SK-N-SH treated with all-trans-retinoic acid at 6 μM for 48 hours (cell line): ENCODE results near the gene COL4A2.

ENCODE experiments used
- ARNTL ChIP-seq: fragments of 450-650 bp; formaldehyde crosslinking; IDR thresholded peaks from 2 replicates; pipeline ENCODE4 v1.5.0; 2020; ENCODE audit warnings: low read depth, mild to moderate bottlenecking, moderate library complexity, borderline replicate concordance
- CREB5 ChIP-seq: fragments of 250-450 bp; sonication (Bioruptor Pico); IDR thresholded peaks from 2 replicates; pipeline ENCODE4 v1.5.1; 2020; ENCODE audit warnings: low read depth, mild to moderate bottlenecking, moderate library complexity
- CSRNP3 ChIP-seq: fragments of 250-450 bp; sonication (Bioruptor Pico); IDR thresholded peaks from 2 replicates; pipeline ENCODE4 v1.5.1; 2021; ENCODE audit warnings: mild to moderate bottlenecking, moderate library complexity
- ESRRG ChIP-seq: fragments of 250-450 bp; sonication (Bioruptor Pico); IDR thresholded peaks from 2 replicates; pipeline ENCODE4 v1.6.1; 2021; ENCODE audit warnings: mild to moderate bottlenecking
- GLIS3 ChIP-seq: fragments of 250-450 bp; sonication (Bioruptor Pico); IDR thresholded peaks from 2 replicates; pipeline ENCODE4 v1.5.0; 2020; ENCODE audit warnings: mild to moderate bottlenecking, moderate library complexity
- PATZ1 ChIP-seq: fragments of 250-450 bp; sonication (Bioruptor Pico); IDR thresholded peaks from 2 replicates; pipeline ENCODE4 v1.8.0; 2020; ENCODE audit warnings: mild to moderate bottlenecking, moderate library complexity, borderline replicate concordance
- POU6F1 ChIP-seq: fragments of 250-450 bp; sonication (Bioruptor Pico); IDR thresholded peaks from 2 replicates; pipeline ENCODE4 v1.8.0; 2021; ENCODE audit warnings: low read depth, mild to moderate bottlenecking, moderate library complexity, borderline replicate concordance
- TOX ChIP-seq: fragments of 250-450 bp; sonication (Bioruptor Pico); IDR thresholded peaks from 2 replicates; pipeline ENCODE4 v1.8.0; 2021; ENCODE audit warnings: mild to moderate bottlenecking, moderate library complexity, borderline replicate concordance
- TSHZ2 ChIP-seq: fragments of 250-450 bp; sonication (Bioruptor Pico); IDR thresholded peaks from 2 replicates; pipeline ENCODE4 v1.5.0; 2020; ENCODE audit warnings: mild to moderate bottlenecking, moderate library complexity
- ZFP3 ChIP-seq: fragments of 250-450 bp; sonication (Bioruptor Pico); IDR thresholded peaks from 2 replicates; pipeline ENCODE4 v1.5.0; 2020; ENCODE audit warnings: mild to moderate bottlenecking, moderate library complexity
- ZFP30 ChIP-seq: fragments of 450-650 bp; formaldehyde crosslinking; IDR thresholded peaks from 2 replicates; pipeline ENCODE4 v1.5.0; 2022; ENCODE audit warnings: mild to moderate bottlenecking, moderate library complexity
- ZNF565 ChIP-seq: fragments of 450-650 bp; formaldehyde crosslinking; conservative IDR thresholded peaks from 2 replicates; pipeline ENCODE4 v1.5.0; 2020; ENCODE audit warnings: low read depth, mild to moderate bottlenecking, moderate library complexity

- TF ChIP-seq ESRRG (CRISPR knock-in tag) (no peak), TSHZ2 (no peak), PATZ1 (CRISPR knock-in tag) (no peak), ZNF565 (no peak), ARNTL (no peak), GLIS3 (CRISPR knock-in tag) (no peak), ZFP3 (CRISPR knock-in tag) (no peak), CREB5 (CRISPR knock-in tag) (no peak), POU6F1 (CRISPR knock-in tag) (no peak), CSRNP3 (CRISPR knock-in tag) (no peak), ZFP30 (CRISPR knock-in tag) (no peak), TOX (no peak)
Observed at GRCh38 chr13:110263404-110263803, 43.7 kb upstream of the COL4A2 start.
